Panc1 (cell line): ENCODE measurements around the gene SFXN3. TPM values are rescaled to one million over a fixed set of nuclear protein-coding genes. Genes with fewer than 3 reads are reported as not detected.

Experiments
- ATAC-seq: fragments of 200-7000 bp; cut with Tn5 transposase; 2 replicates; pipeline ENCODE4 v1.9.1; 2020; ENCODE audit warnings: mild to moderate bottlenecking, moderate library complexity
- BruUV-seq: library from RNA; stranded (reverse); fragments of 400-500 nt; replicated peaks from 2 replicates; lab custom pipeline; 2021; lab: Mats Ljungman, UMichigan
- CTCF ChIA-PET: fragments of 300-600 bp; sonication (Branson Sonifier 250); formaldehyde crosslinking; loops from one replicate; lab custom pipeline; 2022; ENCODE audit warnings: antibody characterized with exemption; lab: Charles Lee
- POLR2A ChIA-PET: fragments of 300-600 bp; sonication (Branson Sonifier 250); formaldehyde crosslinking; loops from one replicate; lab custom pipeline; 2022; ENCODE audit warnings: antibody characterized with exemption; lab: Charles Lee
- DNase-seq: peaks from one replicate; pipeline ENCODE4 v3.0.0-alpha.2; 2010; ENCODE audit warnings: low read depth, low spot score
- H3K27ac ChIP-seq: 2 replicates; pipeline ENCODE4 v1.5.1; 2011; ENCODE audit warnings: mild to moderate bottlenecking, low read length, inconsistent platforms
- H3K27me3 ChIP-seq: fragments of 200-500 bp; sonication (Bioruptor generic); 2 replicates; pipeline ENCODE4 v1.6.0; 2014; ENCODE audit warnings: low read length, inconsistent platforms; ENCODE audit not compliant: control insufficient read depth, insufficient read depth
- H3K36me3 ChIP-seq: fragments of 200-500 bp; sonication (Bioruptor generic); 2 replicates; pipeline ENCODE4 v1.5.1; 2014; ENCODE audit warnings: inconsistent platforms, mild to moderate bottlenecking, low read length, moderate library complexity; ENCODE audit not compliant: control insufficient read depth, insufficient read depth
- H3K4me1 ChIP-seq: 2 replicates; pipeline ENCODE4 v1.5.1; 2011; ENCODE audit warnings: inconsistent platforms, mild to moderate bottlenecking, low read length, moderate library complexity; ENCODE audit not compliant: control insufficient read depth, insufficient read depth
- H3K4me3 ChIP-seq, 2 experiments: 2 replicates each; pipeline ENCODE4 v1.5.1; 2011 to 2012; ENCODE audit warnings: low read depth in 2 of 2, low read length in 2 of 2, mild to moderate bottlenecking in 2 of 2, inconsistent platforms in 1 of 2, moderate library complexity in 1 of 2
- H3K9me3 ChIP-seq: fragments of 200-500 bp; sonication (Bioruptor generic); 2 replicates; pipeline ENCODE4 v1.5.1; 2014; ENCODE audit warnings: low read depth, mild to moderate bottlenecking, inconsistent platforms, low read length, moderate library complexity; ENCODE audit not compliant: control insufficient read depth, insufficient read depth
- POLR2AphosphoS5 ChIP-seq: IDR thresholded peaks from 2 replicates; pipeline ENCODE4 v1.6.1; 2012; ENCODE audit warnings: mild to moderate bottlenecking, low read depth, low read length, moderate library complexity
- SIN3A ChIP-seq: IDR thresholded peaks from 2 replicates; pipeline ENCODE4 v1.6.1; 2012; ENCODE audit warnings: low read depth, mild to moderate bottlenecking, low read length, moderate library complexity, borderline replicate concordance; ENCODE audit not compliant: insufficient read depth
- TCF7L2 ChIP-seq: IDR thresholded peaks from 2 replicates; pipeline ENCODE4 v1.6.1; 2011; ENCODE audit warnings: mild to moderate bottlenecking, low read depth, low read length, inconsistent platforms
- in situ Hi-C: cut with HindIII; loops from 2 replicates; pipeline ENCODE4 v1.10.0; 2016; ENCODE audit warnings: low sequenced_read_pairs, low pct_unique_long_range_greater_than_20kb
- intact Hi-C: fragments of 100-400 bp; cut with micrococcal nuclease; formaldehyde crosslinking; loops from one replicate; pipeline ENCODE4 v1.10.0; 2022; ENCODE audit not compliant: unreplicated experiment
- total RNA-seq: library from RNA; stranded (reverse); gene quantifications from one replicate; pipeline ENCODE4 v1.2.1, GENCODE V29; 2021; ENCODE audit not compliant: unreplicated experiment
- TF ChIP-seq, protein P1 (sequence below): fragments of 450-650 bp; IDR thresholded peaks from 2 replicates; pipeline ENCODE4 v1.5.1; 2017; ENCODE audit warnings: mild to moderate bottlenecking
- TF ChIP-seq, protein P2 (sequence below), 2 experiments: IDR thresholded peaks; 2 replicates each; pipeline ENCODE4 v1.6.1; 2011 to 2012; ENCODE audit warnings: low read depth in 2 of 2, control low read depth in 1 of 2, low read length in 1 of 2, mild to moderate bottlenecking in 1 of 2, moderate library complexity in 1 of 2; ENCODE audit not compliant: insufficient read depth in 1 of 2

SFXN3 gene
- total RNA-seq, 1 experiment from 2014 or later = 15.3 TPM

DNA sequence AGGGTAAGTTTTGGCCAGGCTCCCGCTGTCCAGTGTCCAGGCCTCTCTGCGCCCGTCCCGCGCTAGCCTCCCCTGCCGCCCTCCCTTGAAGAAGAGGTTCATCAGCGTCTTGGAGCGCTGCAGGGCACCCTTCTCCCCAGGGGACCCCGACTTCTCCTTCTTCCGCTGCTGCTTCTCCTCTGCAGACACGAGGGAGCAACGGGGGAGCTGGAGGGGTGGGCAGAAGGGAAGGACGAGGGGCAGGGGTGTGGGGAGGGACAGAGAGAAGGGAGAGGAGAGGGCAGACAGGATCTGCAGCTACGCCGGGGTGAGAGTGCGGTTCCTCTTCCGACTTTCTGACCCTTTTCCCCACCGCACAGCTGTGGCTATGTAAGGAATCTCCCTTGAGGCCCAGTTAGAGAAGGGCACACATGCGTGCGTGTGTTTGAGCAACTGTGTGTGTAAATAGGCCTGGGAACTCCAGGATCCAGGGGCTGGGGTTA is 12.9 kb upstream of the SFXN3 start:
- in situ Hi-C loops = no loop called here
- TF ChIP-seq, protein P1, sequence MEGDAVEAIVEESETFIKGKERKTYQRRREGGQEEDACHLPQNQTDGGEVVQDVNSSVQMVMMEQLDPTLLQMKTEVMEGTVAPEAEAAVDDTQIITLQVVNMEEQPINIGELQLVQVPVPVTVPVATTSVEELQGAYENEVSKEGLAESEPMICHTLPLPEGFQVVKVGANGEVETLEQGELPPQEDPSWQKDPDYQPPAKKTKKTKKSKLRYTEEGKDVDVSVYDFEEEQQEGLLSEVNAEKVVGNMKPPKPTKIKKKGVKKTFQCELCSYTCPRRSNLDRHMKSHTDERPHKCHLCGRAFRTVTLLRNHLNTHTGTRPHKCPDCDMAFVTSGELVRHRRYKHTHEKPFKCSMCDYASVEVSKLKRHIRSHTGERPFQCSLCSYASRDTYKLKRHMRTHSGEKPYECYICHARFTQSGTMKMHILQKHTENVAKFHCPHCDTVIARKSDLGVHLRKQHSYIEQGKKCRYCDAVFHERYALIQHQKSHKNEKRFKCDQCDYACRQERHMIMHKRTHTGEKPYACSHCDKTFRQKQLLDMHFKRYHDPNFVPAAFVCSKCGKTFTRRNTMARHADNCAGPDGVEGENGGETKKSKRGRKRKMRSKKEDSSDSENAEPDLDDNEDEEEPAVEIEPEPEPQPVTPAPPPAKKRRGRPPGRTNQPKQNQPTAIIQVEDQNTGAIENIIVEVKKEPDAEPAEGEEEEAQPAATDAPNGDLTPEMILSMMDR = no peak
- TF ChIP-seq POLR2AphosphoS5 = no peak
- TF ChIP-seq, protein P2, sequence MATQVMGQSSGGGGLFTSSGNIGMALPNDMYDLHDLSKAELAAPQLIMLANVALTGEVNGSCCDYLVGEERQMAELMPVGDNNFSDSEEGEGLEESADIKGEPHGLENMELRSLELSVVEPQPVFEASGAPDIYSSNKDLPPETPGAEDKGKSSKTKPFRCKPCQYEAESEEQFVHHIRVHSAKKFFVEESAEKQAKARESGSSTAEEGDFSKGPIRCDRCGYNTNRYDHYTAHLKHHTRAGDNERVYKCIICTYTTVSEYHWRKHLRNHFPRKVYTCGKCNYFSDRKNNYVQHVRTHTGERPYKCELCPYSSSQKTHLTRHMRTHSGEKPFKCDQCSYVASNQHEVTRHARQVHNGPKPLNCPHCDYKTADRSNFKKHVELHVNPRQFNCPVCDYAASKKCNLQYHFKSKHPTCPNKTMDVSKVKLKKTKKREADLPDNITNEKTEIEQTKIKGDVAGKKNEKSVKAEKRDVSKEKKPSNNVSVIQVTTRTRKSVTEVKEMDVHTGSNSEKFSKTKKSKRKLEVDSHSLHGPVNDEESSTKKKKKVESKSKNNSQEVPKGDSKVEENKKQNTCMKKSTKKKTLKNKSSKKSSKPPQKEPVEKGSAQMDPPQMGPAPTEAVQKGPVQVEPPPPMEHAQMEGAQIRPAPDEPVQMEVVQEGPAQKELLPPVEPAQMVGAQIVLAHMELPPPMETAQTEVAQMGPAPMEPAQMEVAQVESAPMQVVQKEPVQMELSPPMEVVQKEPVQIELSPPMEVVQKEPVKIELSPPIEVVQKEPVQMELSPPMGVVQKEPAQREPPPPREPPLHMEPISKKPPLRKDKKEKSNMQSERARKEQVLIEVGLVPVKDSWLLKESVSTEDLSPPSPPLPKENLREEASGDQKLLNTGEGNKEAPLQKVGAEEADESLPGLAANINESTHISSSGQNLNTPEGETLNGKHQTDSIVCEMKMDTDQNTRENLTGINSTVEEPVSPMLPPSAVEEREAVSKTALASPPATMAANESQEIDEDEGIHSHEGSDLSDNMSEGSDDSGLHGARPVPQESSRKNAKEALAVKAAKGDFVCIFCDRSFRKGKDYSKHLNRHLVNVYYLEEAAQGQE (IDR thresholded peaks at IDR 0.05; ENCODE audit: insufficient read depth in 1 of 2, low read depth in 2 of 2, low read length in 1 of 2) = no peak
- TF ChIP-seq TCF7L2 = no peak
- TF ChIP-seq SIN3A = no peak
- Histone ChIP-seq H3K4me3 (no peak overlapping the region), H3K36me3 (no peaks in the 10 kb centered on the region), H3K4me1 (peaks cover 3% of the 10 kb centered on the region), H3K27me3 (no peaks in the 10 kb centered on the region), H3K27ac (no peak overlapping the region), H3K9me3 (no peaks in the 10 kb centered on the region)
- ChIA-PET CTCF (interaction anchor here (0.5 to 3.3 kb wide), 6 partner anchors 11 to 274 kb away, joined by 3 to 22 read pairs (median 6); partner anchors contain the start of genes PDZD7 and SFXN3), POLR2A (interaction anchor here (0.6 kb wide), 1 partner anchor 20 kb away, joined by 14 read pairs; no protein-coding TSS in a partner anchor)
- ATAC-seq (0 out of 2 replicates have a peak, but pooled peaks have one; percentile 4), DNase-seq (no peak)
- BruUV-seq = no TSS peak
- intact Hi-C loops = no loop called here

DNA sequence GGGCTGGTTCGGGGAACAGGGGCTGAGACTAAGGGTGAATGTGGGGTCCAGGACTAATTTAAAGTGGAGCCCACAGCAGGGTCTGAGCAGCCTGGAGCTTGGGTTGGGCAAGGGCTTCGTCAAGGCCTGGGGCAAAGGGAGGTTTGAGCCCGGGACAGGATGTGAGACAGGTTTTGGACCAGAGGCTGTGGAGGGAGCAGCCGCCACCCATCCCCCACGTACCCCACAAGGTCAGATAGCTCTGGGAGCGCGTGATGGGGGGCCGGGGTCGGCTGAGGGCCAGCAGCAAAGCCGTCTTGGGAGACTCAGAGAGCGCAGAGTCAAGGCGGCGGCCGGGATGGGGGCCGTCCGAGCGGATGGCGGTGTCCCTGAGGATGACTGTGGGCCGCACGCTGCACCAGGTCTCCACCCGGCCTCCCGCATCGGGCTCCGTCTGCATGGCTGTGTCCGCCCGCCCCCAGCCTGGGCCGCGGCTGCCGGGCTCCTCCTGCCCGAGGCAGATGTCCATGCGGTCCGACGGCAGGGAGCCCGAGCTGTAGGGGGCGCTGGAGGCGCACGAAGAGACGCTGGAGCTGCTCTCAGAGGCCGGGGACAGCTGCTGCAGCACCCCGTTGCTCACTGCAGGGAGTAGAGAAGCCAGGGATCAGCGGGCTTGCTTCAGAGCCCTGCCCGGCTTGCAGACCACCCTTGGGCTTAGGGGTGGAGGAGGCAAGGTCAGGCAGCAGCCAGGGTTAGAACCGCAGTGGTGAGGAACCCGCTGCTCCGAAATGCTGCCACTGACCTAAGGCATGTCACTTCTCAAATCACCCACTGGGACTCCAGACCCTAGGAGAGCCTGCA is 12.2 kb upstream of the SFXN3 start:
- H3K9me3 ChIP-seq = no peaks in the 10 kb centered on the region
- H3K36me3 ChIP-seq = no peaks in the 10 kb centered on the region
- no peak for DNase-seq
- POLR2A ChIA-PET = interaction anchor here (0.6 kb wide), 1 partner anchor 21 kb away, joined by 14 read pairs; no protein-coding TSS in a partner anchor
- H3K4me1 ChIP-seq = peaks cover 2% of the 10 kb centered on the region; the same call in 1 of the 2 replicates
- TF ChIP-seq, protein P1 = peak; percentile 97
- no peak for TF ChIP-seq TCF7L2
- intact Hi-C loops (no loop called here), in situ Hi-C loops (no loop called here)
- BruUV-seq = no TSS peak
- H3K4me3 ChIP-seq = no peak overlapping the region
- no peaks in the 10 kb centered on the region for H3K27me3 ChIP-seq
- CTCF ChIA-PET = interaction anchor here (1.0 to 3.3 kb wide), 8 partner anchors 12 to 36 kb away, joined by 3 to 22 read pairs (median 5); partner anchors contain the start of genes PDZD7 and SFXN3
- ATAC-seq = peak; percentile 88
- no peak overlapping the region for H3K27ac ChIP-seq
